ENCODE results near the gene MEI4.
"Not testable (repeated sequence)": the region's sequence is repeated elsewhere in the genome, so short reads cannot be mapped to it uniquely, and the experiment has no call there.

Gene MEI4

GRCh38 chr6:77652739-77653138 is at the start of gene MEI4:
MEI4 (plus strand) TSS chr6:77653039; CDS start chr6:77690672, 37,633 bp downstream.
- no peak for DNase-seq (ENCODE audit: low read depth in 2 of 2)

GRCh38 chr6:77604476-77604875 is 48.4 kb upstream of the MEI4 start:
- DNase-seq (ENCODE audit: low read depth in 2 of 2), result no peak

- DNase-seq (ENCODE audit: low read depth in 2 of 2), result no peak
Observed at GRCh38 chr6:77607004-77607403, 45.8 kb upstream of the MEI4 start.

GRCh38 chr6:77609106-77609505 is 43.7 kb upstream of the MEI4 start:
- no peak for DNase-seq (ENCODE audit: low read depth in 2 of 2)

- no peak for DNase-seq (ENCODE audit: low read depth in 2 of 2)
Observed at GRCh38 chr6:77619114-77619513, 33.7 kb upstream of the MEI4 start.

GRCh38 chr6:77620278-77620882 is 32.5 kb upstream of the MEI4 start:
- no peak for DNase-seq (ENCODE audit: low read depth in 2 of 2)

GRCh38 chr6:77624515-77624914 is 28.3 kb upstream of the MEI4 start:
- no peak for DNase-seq (ENCODE audit: low read depth in 2 of 2)

- DNase-seq (ENCODE audit: low read depth in 2 of 2), result peak in 1 of 2 experiments; percentile 12
Observed at GRCh38 chr6:77626426-77626825, 26.4 kb upstream of the MEI4 start.

- no peak for DNase-seq (ENCODE audit: low read depth in 2 of 2)
Observed at GRCh38 chr6:77630014-77630413, 22.8 kb upstream of the MEI4 start.

- DNase-seq (ENCODE audit: low read depth in 2 of 2), result peak in 1 of 2 experiments; percentile 20
Observed at GRCh38 chr6:77633471-77633870, 19.4 kb upstream of the MEI4 start.

GRCh38 chr6:77633993-77634715 is 18.7 kb upstream of the MEI4 start:
- peak; percentile 52 to 59 for DNase-seq (ENCODE audit: low read depth in 2 of 2)

- no peak for DNase-seq (ENCODE audit: low read depth in 2 of 2)
Observed at GRCh38 chr6:77638129-77638830, 14.6 kb upstream of the MEI4 start.

- no peak for DNase-seq (ENCODE audit: low read depth in 2 of 2)
Observed at GRCh38 chr6:77644102-77644705, 8.6 kb upstream of the MEI4 start.

GRCh38 chr6:77650098-77650663 is 2.7 kb upstream of the MEI4 start:
- DNase-seq (ENCODE audit: low read depth in 2 of 2), result no peak

GRCh38 chr6:77653816-77654215 is 977 bp downstream of the MEI4 start:
- DNase-seq (ENCODE audit: low read depth in 2 of 2), result no peak

- not testable (repeated sequence) for DNase-seq (ENCODE audit: low read depth in 2 of 2)
Observed at GRCh38 chr6:77655035-77655434, 2.2 kb downstream of the MEI4 start.

- DNase-seq (ENCODE audit: low read depth in 2 of 2), result no peak
Observed at GRCh38 chr6:77656999-77657764, 4.3 kb downstream of the MEI4 start.

- DNase-seq (ENCODE audit: low read depth in 2 of 2), result no peak
Observed at GRCh38 chr6:77666340-77666739, 13.5 kb downstream of the MEI4 start.

- no peak for DNase-seq (ENCODE audit: low read depth in 2 of 2)
Observed at GRCh38 chr6:77666846-77667245, 14.0 kb downstream of the MEI4 start.

- no peak for DNase-seq (ENCODE audit: low read depth in 2 of 2)
Observed at GRCh38 chr6:77669913-77670312, 17.1 kb downstream of the MEI4 start.

GRCh38 chr6:77674211-77674610 is 21.4 kb downstream of the MEI4 start:
- no peak for DNase-seq (ENCODE audit: low read depth in 2 of 2)

Data from fibroblast of skin of left quadriceps (primary cell).